GM18951 (cell line): ENCODE data around the gene NOTCH3.

Experiments used
- POLR2A ChIP-seq: IDR thresholded peaks from 4 replicates; pipeline ENCODE4 v1.6.1; 2011; ENCODE audit warnings: mild to moderate bottlenecking; ENCODE audit not compliant: insufficient read length, insufficient read depth; ENCODE audit errors: extremely low read depth
- in situ Hi-C: fragments of 300-500 bp; cut with MboI; formaldehyde crosslinking; loops from one replicate; pipeline ENCODE4 v1.12.0; 2022; ENCODE audit warnings: low sequenced_read_pairs, mixed read lengths, inconsistent platforms; ENCODE audit not compliant: unreplicated experiment

The NOTCH3 gene

DNA sequence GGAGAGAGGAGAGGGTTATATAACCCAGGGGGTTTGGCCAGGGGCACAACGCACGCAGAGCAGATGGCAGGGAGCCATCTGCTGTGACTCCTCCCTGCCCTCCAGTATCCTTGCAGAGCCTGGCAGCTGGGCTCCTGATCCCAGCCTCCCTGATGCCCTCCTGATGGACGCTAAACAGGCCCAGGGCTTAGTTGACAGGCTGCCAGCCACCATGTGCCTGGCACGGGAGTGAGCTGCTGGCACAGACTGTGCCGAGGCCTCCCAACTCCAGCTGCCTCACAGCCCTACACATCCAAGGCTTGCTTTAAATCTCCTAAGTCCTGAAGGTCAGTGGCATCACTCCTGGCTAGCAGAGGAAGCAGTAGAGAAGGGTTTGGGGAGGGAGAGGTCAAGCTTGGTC, 76.9 kb downstream of the NOTCH3 start:
- in situ Hi-C loops: no loop called here
- no peak for TF ChIP-seq POLR2A

- no peak for TF ChIP-seq POLR2A
- in situ Hi-C loops: no loop called here
Observed at GRCh38 chr19:15123031-15123890, 77.5 kb downstream of the NOTCH3 start.

- TF ChIP-seq POLR2A: no peak
- in situ Hi-C loops: no loop called here
Observed at GRCh38 chr19:15122331-15123030, 78.3 kb downstream of the NOTCH3 start.

GRCh38 chr19:15120135-15121026, 80.4 kb downstream of the NOTCH3 start:
- no peak for TF ChIP-seq POLR2A

GRCh38 chr19:15118789-15119494, 81.9 kb downstream of the NOTCH3 start:
- in situ Hi-C loops: no loop called here
- TF ChIP-seq POLR2A: no peak

More at GRCh38 chr19:15120135-15121026, 80.4 kb downstream of the NOTCH3 start:
- in situ Hi-C loops: no loop called here

- in situ Hi-C loops: no loop called here
- TF ChIP-seq POLR2A: no peak
Observed at GRCh38 chr19:15118248-15118647, 82.5 kb downstream of the NOTCH3 start.

- in situ Hi-C loops: no loop called here
- TF ChIP-seq POLR2A: no peak
Observed at GRCh38 chr19:15116856-15117255, 83.9 kb downstream of the NOTCH3 start.

DNA sequence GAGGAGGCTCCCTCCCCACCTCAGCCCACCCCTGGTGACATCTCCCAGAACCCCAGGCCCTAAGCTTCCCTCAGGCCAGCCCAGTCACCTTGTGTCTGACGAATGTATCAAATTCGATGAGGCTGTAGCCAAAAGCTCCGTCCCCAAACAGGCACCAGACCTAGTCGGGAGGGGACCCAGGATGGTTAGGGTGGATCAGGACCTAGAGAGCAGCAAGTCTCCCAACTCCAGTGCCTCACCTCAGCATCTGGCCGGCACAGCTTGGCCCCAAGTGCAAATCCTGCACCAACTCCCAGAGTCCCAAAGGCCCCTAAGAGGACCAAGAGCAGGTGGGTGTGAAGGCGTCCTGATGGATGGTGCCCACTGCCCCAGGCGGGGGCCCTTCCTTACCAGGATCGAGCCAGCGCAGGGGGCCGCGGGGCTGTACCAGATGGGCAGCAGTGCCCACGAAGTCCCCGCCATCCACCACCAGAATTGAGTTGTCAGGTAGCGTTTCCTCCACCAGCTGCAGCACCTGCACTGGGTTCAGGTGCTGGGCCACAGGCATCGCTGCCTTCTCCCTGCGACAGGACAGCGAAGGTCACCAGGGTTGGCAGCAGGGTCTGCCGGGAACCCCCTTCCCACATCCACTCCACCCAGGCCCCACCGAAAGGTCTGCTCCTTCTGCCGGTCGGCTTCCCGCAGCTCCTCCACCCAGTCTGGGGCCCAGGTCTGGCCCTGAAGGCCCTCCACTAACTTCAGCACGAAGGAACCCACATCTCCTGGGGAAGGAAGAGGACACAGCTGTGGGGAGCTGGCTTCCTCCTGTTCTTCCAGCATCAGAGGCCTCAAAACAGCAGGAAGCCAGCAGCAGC, 84.8 kb downstream of the NOTCH3 start:
- TF ChIP-seq POLR2A: no peak
- in situ Hi-C loops: no loop called here

DNA sequence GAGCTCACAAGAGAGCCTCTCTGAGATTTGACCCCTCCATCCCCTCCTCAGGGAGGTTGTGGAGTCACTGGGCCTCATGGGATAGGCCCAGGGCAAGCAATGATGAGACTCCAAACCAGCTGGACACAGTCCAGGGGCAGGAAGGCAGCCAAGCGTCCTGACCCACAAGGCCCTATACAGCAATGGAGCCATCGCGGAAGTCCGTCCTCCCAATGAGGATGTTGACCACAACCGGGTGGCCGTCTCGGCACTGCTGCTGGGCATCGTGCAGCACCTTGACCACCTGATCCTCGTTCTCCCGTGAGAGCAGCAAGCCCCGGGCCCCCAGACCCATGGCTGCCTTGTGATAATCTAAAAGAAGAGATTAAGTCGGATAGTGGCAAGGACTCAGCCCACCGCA, 85.7 kb downstream of the NOTCH3 start:
- in situ Hi-C loops: no loop called here
- TF ChIP-seq POLR2A: no peak

DNA sequence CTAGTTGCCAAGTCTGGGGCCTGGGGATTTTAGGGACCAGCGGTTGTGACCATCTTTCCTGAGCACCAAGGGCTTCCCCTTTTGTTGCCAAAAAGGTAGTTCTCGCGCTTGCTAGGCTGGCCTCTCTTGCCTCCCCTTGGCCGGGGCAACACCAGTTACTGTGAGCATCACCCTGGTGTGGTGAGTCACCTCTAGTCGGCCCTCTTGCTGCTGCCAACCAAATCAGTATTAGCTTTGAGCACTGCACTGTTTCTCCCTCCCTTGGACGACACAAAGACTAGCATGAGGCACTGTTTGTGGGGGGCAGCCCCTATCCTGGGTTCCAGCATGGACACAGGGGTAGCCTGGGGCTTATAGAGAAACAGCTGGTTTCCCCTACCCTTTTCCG, 86.6 kb downstream of the NOTCH3 start:
- in situ Hi-C loops: no loop called here
- no peak for TF ChIP-seq POLR2A

- TF ChIP-seq POLR2A: peak; percentile 17
- in situ Hi-C loops: no loop called here
Observed at GRCh38 chr19:15113245-15114152, 87.3 kb downstream of the NOTCH3 start.
